HL-60 (cell line): ENCODE results near the gene FBLN5.

ENCODE experiments used
- SPI1 ChIP-seq: IDR thresholded peaks from 2 replicates; pipeline ENCODE4 v1.6.1; 2012; ENCODE audit warnings: low read depth, mild to moderate bottlenecking, borderline replicate concordance
- TF ChIP-seq, protein P1 (sequence below): IDR thresholded peaks from one replicate; pipeline ENCODE4 v1.5.1; 2011; ENCODE audit warnings: low read length, control low read depth, inconsistent platforms; ENCODE audit not compliant: insufficient read depth

DNA sequence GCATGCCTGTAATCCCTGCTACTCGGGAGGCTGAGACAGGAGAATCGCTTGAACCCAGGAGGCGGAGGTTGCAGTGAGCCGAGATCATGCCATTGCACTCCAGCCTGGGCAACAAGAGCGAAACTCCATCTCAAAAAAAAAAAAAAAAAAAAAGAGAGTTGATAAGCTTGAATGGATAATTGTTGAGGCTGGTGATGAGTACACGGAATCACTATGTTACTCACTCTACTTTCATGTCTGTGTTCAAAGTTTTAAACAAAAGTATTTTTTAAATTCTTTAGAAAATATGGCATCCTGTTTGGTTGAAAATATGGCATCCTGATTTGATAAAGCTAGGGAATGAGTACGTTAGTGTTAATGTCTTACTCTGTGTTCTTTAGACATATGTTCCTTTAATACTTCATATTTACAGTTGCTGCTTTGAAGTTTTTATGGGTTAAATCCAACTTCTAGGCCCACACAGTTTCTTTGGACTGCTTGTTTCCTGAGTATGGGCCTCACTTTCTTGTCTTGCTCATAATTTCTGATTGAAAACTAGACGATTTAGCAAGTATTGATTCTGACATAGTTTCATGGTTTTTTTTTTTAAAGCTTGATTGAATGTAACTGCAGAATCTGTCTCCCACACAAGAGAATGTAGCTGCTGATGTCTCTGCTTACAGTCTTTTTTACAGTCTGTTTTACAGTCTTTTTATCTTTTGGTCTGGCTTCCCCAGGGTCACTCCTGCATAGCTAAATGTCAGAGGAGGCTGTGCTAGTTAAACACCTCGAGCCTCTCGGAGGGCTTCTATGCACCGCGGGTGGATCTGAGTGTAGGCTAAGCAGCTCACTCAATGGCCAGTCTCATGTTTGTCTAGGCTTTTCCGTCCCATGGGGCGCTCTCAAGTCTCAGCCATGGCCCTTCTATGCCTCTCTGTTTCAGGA lies 14.1 kb upstream of the FBLN5 start:
- TF ChIP-seq SPI1, result no peak
- TF ChIP-seq, protein P1, sequence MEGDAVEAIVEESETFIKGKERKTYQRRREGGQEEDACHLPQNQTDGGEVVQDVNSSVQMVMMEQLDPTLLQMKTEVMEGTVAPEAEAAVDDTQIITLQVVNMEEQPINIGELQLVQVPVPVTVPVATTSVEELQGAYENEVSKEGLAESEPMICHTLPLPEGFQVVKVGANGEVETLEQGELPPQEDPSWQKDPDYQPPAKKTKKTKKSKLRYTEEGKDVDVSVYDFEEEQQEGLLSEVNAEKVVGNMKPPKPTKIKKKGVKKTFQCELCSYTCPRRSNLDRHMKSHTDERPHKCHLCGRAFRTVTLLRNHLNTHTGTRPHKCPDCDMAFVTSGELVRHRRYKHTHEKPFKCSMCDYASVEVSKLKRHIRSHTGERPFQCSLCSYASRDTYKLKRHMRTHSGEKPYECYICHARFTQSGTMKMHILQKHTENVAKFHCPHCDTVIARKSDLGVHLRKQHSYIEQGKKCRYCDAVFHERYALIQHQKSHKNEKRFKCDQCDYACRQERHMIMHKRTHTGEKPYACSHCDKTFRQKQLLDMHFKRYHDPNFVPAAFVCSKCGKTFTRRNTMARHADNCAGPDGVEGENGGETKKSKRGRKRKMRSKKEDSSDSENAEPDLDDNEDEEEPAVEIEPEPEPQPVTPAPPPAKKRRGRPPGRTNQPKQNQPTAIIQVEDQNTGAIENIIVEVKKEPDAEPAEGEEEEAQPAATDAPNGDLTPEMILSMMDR, result no peak
